IPS-NIHi7 (cell line): Measurements from ENCODE around the gene CAPN6.

Experiments
- DNase-seq: peaks from one replicate; pipeline ENCODE4 v3.0.0; 2012; ENCODE audit warnings: mixed read lengths; ENCODE audit errors: extremely low spot score

The CAPN6 gene, protein sequence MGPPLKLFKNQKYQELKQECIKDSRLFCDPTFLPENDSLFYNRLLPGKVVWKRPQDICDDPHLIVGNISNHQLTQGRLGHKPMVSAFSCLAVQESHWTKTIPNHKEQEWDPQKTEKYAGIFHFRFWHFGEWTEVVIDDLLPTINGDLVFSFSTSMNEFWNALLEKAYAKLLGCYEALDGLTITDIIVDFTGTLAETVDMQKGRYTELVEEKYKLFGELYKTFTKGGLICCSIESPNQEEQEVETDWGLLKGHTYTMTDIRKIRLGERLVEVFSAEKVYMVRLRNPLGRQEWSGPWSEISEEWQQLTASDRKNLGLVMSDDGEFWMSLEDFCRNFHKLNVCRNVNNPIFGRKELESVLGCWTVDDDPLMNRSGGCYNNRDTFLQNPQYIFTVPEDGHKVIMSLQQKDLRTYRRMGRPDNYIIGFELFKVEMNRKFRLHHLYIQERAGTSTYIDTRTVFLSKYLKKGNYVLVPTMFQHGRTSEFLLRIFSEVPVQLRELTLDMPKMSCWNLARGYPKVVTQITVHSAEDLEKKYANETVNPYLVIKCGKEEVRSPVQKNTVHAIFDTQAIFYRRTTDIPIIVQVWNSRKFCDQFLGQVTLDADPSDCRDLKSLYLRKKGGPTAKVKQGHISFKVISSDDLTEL

DNA sequence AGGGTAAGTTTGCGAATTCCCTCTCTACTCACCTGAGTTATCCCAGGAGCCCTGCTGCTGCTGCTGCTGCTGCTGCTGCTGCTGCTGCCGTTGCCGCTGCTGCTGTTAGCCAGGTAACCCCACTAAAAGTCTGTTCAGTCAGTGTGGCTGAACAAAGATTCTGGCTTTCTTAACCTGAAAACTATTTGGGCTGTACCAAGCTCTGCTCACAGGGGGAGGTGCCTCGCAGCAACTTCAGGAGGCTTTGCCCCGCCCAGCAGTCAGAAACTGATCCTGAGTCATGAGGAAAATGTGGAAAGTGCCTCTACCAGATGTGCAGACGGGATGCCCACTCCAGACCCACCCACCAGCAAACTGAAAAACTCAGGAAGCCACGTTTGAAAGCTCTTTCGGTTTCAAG lies at the start of gene CAPN6:
CAPN6 (minus strand) TSS at position 145 of the 400 bp plus-strand sequence. CDS start 6,547 bp downstream, outside the sequence.
- peak; percentile 70 for DNase-seq

DNA sequence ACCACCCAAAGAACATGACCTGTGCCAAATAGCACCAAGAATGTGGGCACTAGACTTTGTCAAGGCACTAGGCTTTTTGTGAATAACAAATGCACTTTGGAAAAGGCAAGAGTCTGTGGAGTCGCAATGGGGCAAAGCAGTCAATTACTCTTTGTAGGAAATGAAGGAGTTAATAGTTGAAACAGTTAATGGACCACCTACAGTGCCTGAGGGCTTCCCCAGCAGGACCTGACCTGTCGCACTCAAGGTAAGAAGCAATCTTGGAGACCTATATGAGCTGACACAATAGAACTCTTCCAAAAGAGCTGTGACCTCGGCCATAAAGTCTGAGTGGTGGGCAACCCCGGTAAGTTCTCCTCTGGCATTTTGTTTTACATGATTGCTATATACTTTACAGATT lies 49.2 kb upstream of the CAPN6 start:
- no peak for DNase-seq

DNA sequence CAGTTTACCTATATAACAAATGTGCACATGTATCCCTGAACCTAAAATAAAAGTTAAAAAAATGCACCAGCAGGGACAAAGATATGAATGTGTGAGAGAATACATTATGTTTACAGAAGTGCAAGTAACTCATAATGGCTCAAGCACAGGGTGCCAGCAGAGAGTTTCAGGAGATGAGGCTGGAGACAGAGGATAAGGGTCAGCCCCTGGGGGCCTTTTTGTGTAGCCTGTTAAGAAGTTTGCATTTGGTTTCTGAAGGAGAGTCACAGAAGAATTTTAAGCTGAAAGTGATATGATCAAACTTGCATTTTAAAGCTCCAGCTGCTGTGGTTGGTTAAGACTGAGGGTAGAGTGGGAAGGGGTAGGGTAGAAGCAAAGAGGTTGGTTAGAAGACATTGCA lies 48.6 kb upstream of the CAPN6 start:
- DNase-seq: no peak

DNA sequence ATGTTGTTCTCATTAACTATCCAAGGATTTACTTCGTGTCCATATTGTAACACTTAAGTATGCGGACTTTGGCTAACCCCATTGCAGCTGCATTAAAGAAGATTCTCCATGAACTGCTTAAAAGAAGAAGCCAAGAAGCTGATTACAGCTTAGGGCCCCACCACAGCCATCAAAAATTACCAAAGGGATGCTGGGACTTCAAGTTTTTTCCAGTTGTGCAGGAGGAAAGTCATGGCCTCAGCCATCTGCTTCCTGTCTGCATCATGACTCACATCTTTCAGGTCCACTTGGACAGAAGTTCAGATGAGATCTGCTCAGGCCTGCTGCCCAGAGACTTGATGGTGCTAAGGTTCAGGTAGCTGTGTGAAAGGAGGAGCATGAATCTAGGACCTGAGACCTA lies 38.8 kb upstream of the CAPN6 start:
- DNase-seq: no peak

DNA sequence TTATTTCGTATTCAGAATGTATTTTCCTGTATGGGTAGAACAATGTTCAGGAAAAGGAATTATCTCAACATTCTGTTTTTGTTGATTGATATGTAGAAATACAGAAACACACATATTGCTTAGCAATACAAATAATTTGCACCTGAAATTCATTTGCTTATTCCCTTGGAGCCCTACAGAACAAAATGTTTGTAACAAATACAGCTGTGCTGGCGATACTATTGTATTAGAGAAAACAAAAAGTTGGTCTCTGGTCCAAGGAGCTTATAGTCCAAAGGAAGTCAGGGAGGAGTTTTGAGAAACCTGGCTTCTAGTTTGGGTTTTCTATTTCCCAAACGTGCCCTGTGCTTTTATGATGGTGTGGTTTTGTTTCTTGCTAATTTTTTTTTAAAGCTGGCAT lies 37.8 kb upstream of the CAPN6 start:
- DNase-seq: no peak

DNA sequence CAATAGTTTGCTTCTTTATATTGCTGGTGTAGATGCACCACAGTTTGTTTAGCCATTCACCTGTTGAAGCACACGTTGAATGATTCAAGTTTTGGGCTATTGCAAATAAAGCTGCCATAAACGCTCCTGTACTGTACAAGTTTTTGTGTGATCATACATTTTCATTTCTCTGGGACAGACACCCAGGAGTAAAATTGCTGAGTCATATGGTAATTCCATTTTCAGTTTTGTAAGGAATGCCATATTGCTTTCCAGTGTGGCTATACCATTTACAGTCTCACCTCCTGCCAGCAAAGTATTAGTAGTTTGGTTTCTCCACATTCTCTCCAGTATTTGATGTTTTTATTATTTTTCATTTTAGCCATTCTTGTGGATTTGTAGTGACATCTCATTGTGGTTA lies 32.0 kb upstream of the CAPN6 start:
- no peak for DNase-seq

DNA sequence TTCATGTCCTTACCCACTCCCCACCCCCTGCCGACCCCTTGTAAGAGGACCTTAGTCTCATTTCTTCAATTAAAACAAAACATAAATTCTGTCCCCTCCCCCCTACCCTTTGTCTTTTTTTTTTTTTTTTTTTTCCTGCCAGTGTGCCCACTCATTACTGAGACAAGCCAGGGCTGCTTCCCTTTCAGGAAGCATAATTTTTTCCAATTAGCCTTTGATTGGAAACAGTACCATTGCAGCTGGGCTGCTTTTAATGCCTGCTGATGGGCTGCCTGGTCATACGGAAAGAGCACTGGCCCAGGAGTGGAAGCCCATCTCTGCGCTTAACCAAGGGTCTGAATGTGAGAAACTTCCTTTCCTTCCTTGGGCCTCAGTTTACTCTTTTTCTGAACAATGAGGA lies 18.6 kb upstream of the CAPN6 start:
- DNase-seq: no peak

DNA sequence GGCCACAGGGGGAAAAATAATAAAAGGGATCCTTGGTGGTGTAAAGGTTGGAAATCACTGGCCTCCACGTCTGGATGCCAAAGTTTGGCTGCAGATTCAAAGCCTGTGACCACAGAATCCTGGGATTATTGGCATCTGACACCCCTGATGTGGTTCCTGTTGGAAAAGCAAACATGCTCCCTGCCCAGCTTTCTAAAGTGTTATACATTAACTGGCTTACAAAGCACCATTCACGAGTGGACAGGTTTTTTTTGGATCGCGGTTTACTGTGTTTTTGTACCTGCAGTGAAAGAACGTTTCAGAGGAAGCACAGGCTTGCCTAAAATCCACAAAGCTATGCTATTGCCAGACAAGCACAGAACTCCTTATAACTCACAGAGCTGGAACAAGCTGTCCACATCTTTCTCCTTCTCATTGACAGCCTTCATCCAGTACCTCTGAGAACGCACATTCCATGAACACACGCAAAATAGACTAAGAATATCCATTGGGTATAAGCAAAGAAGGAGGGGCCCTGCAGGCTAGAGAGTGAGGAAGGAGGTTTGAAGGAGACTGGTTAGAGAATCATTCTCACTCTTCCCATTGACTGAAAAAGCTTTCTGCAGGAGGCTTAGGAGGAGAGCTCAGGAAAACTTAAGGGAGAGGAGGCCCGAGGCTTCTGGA lies 14.5 kb upstream of the CAPN6 start:
- DNase-seq: no peak

DNA sequence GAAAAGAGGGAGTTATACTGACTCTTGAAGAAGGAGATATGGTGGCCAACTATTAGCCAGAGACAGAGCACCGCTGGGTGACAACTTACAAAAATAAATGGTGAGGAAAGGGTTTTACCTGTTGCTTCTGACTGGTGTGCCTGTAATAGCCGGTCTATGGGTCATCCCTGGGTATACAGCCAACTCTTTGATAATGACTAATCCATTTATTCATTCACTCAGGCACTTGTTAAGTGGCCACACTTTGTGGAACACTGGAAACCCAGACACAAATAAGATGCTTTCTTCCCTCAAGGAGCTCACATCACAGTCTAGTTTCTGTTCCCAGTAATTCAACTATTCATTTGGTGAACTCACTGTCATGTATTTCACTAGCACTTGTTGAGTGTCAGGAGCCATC lies 13.2 kb upstream of the CAPN6 start:
- no peak for DNase-seq

DNA sequence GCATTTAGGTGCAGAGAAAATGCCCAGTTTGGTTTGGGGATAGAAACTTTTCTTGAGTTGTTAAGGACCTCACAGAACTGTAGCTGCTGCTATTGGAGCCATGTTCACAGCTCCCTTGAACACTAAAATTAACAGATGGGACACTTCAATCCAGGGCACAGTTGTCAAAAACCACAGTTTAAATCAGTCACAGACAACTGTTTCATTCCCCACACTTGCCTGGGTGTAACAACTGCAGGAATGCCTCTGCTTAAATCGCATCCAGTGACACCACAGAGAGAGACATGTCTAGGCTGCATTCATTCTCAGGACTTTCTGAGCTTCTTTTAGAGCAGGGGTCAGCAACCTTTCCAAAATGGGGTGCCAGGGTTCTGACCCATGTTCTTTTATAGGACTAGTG lies 12.7 kb upstream of the CAPN6 start:
- no peak for DNase-seq

DNA sequence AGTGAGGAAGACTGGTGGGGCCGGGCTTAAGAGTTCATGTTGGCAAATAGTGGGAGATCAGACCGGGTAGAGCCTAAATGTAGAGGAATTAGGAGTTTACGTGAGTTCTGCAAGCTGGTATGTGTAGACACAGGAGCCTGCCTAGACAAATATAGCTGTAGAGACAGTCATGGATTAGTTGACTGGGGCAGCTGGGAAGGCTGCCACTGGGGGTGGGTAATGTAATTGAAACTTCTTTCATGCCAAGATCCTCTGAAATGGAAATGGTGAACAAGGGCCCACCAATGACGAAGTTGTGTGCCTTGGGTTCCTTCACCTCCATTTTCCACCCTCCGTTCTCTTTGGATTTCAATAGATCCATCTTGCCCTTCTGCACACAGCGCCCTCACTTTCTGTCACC lies 11.9 kb upstream of the CAPN6 start:
- DNase-seq: no peak

DNA sequence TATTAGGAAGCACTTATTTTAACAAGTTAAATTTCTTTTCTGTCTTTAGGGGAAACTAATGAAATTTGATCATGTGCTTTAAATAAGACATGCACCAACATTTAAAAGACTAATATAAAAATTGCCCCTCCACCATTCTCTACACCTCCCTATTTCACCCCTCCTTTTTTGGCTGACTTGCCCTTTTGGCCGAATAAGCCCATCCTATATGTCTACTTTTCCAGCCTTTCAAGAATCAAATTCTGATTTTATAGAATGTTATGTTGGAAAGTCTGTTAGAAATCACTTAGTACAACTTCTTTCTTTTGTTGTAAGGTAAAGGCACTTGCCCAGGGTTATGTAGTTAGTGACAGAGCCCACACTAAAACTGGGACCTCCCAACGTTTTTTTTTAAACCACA lies 1.8 kb downstream of the CAPN6 start:
- no peak for DNase-seq

DNA sequence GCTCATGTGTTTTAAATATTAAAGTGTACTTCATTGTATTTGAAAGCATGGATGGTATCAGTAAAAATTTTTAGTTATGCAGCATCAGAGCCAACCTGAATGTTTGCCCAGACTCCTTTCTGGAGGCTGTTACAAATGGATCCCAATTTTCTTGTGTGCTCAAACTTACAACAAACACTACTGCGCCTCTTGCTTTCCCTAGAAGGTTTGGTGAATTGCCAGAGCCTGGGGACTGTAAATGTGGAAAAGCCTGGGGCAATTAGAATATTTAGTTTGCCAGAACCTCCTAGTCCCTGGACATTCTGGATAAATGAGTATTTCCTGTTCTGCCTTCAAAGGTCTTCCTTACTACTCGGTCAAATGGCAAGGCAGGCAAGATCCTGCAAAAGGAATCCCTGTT lies 4.8 kb downstream of the CAPN6 start:
- no peak for DNase-seq

DNA sequence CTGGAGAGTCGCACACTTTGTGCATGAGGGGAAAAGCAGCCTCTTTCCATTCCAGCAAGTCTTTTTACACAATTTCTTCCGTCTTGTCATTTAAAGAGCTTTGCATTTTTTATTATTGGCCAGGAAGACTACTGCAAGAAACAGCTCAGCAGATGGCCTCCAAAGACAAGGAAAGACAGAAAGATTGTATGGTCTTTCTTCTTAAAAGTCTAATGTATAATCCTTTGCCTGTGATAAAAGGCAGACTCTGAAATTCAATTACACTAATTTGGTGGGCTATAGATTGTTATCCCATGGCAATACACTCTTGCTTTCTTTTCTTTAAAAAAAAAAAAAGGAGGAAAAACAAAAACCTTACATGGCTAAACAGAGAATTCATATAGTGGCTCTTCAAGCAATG lies 5.9 kb downstream of the CAPN6 start:
- no peak for DNase-seq

DNA sequence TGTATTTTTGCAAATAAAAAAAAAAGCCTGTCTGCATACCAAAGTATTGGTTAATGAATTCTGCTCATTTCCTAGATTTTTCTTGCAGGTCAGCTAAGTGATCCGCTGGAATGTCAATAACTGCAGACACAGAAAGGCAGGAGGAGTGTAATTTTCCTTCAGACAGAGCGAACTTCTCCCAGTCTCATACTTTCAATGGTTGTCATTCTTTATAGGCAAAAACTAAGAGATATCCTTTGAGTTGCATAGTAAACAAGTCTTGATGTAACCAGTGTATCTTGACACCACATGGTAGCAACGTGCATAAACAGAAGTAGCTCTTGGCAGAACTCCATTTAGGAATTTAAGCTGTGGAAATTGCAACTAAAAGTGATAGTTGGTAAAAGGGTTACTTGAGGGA lies 8.2 kb downstream of the CAPN6 start:
- DNase-seq: no peak

DNA sequence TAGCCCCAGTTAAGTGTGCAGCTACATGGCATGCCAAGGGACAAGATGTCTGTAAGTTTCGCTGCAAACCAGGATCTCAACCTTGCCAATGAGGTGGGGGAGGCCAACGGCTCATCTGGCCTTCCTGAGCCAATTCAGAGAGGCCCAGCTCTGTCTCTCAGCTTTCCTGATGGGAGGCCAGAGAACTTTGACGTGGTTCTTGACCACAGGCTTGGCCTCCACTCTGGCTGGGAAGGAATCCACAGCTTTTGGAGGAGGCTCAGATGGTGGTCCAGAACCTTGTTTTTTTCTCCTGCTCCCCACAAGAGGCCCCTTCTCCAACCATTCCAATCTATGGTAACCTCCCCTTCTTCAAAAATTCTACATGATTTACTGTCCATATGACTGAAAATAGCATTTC lies 9.8 kb downstream of the CAPN6 start:
- DNase-seq: no peak

DNA sequence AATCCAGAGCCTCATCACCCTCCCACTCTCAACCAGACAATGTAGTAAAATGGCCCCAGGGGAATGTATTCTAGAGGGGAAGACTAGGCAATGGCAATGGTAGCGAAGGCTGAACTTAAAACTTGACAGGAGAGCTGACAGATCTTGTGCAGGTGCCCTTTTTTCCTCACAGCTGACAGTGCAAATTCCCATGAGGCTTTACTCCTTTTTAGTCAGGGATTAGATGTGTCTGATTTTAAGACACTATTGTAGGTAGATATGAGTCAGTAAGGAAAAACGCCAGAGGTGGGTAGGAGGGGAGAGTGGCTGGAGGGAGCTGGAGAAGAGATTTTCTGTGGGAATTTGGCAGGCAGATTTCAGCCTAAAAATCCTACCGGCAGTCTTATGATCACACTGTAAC lies 10.7 kb downstream of the CAPN6 start:
- no peak for DNase-seq

DNA sequence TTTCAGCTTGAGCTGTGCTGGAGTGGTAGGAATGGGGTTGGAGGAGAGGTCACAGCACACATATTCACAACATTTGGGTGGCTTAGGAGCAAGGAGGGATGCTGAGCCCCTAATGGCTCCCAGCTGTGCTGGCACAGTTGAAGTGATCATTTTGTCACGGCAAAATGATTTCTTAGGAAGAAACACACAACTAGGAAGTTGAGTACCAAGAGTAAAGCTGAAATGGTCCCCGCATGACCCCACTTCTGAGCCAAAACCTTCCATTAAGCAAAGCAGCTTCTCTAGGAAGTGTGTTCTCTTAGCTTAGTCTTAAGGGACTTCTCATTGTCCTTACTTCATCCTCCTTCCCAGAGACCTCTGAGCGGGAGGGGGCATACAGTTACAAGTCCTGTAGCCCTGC lies 12.6 kb downstream of the CAPN6 start:
- no peak for DNase-seq

DNA sequence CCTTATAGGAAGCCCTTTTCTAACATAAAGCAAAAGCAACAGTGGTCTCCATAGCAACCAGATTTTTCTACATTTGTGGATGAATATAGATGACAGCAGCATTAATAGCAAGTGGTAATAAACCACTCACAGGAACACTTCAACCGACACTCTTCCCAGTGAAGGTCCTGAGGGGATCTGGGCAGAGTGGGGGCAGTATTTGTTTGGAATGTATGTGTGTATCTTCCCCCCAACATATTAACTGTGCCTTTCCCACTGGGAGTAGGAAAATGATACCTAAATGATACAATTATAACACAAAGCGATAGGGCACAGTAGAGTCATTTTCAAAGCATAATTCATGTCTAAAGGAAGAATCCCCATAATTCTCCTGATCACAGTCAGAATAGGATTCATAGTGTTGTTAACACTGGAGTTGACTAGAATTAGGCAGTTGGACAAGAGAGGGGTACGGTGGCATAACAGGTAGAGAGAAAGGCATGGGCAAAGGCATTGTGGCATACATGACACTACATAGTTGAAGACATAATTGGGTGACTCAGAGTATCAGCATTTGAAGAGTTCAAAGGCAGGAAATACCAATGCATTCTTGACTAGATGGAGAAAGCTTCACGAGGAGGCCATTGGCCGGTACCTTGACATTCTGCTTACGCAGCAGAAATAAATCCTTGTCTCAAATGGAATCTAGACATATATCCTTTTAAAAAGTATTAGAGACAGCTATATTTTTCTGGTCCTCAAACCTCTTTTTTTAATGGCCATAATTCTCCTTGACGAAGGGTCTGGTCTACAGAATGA lies 15.2 kb downstream of the CAPN6 start:
- peak; percentile 40 for DNase-seq

DNA sequence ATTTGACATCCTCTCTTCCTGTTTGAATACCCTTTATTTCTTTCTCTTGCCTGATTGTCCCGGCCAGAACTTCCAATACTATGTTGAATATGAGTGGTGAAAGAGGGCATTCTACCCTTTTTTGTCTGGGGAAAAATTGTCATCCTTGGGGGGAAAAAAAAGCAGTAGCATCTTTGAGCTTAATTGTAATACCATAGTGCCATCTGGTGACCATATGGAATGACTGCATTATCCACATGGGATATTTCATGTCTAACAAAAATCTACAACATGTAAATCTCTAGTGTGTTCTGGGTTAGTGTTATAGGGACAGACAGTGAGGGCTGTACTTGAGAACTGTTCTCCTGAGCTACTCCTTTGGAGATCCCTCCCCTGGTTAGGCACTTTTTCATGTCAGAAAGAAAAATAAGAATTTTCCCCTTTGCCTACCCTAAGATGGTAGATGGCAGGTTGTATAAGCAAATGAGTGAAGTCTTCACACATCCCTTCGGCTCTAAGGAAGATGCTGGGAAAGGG lies 26.0 kb downstream of the CAPN6 start:
- DNase-seq: peak; percentile 39

DNA sequence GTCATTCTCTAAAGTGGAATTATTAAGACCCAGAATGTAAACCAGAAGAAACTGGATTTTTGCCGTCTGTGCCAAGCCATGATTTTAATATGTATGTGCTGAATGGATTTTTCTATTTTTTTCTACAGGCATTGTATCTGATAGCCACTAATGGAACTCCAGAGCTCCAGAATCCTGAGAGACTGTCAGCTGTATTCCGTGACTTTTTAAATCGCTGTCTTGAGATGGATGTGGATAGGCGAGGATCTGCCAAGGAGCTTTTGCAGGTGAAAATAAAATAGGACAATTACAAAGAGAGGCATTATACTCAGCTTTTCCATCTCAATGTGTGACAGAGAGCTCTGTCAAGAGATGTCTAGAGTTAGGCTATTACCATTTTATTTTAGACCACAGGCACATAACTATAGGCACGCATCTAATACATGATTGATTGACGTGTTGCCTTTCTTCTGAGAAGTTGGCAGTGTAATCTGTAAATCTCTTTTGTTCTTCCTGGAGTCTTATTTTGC lies 53.9 kb downstream of the CAPN6 start:
- DNase-seq: no peak

DNA sequence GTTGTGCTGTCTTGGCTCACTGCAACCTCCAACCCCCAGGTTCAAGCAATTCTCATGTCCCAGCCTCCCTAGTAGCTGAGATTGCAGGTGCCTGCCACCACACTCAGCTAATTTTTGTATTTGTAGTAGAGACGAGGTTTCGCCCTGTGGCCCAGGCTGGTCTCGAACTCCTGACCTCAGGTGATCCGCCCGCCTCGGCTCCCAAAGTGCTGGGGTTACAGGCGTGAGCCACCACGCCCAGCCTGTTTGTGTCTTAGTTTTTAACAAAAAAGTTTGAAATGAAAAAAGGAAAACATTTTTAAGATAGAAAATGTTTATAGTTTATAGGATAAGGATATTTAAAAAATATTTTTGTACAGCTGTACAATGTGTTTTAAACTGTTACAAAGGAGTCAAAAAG lies 62.4 kb downstream of the CAPN6 start:
- DNase-seq: no peak
